HCT116 (cell line): ENCODE results near the gene CDH16. TPM values are rescaled to one million over a fixed set of nuclear protein-coding genes. Genes with fewer than 3 reads are reported as not detected.

ENCODE experiments used
- ATAC-seq: fragments of 200-7000 bp; cut with Tn5 transposase; 2 replicates; pipeline ENCODE4 v1.9.1; 2020; ENCODE audit warnings: mild to moderate bottlenecking, moderate library complexity
- BruUV-seq: library from RNA; stranded (reverse); fragments of 400-500 nt; replicated peaks from 2 replicates; lab custom pipeline; 2021; lab: Mats Ljungman, UMichigan
- CTCF ChIA-PET: fragments of 300-600 bp; sonication (Branson Sonifier 250); formaldehyde crosslinking; loops from one replicate; lab custom pipeline; 2021; ENCODE audit warnings: antibody characterized with exemption; lab: Charles Lee
- POLR2A ChIA-PET: fragments of 300-600, 350-600 bp; sonication (Branson Sonifier 250); formaldehyde crosslinking; loops from one replicate; lab custom pipeline; 2021; ENCODE audit warnings: antibody characterized with exemption; lab: Charles Lee
- RAD21 ChIA-PET, 2 experiments: fragments of 300-600 bp; sonication (Branson Sonifier 250); formaldehyde crosslinking; loops; one replicate each; lab custom pipeline; 2023; ENCODE audit warnings: low total read pairs in 2 of 2; ENCODE audit not compliant: uncharacterized antibody in 2 of 2, unreplicated experiment in 2 of 2, low non-redundant PET in 1 of 2; lab: Charles Lee
- DNase-seq: peaks from one replicate; pipeline ENCODE4 v3.0.0-alpha.2; 2010; ENCODE audit warnings: low read depth, low spot score
- H2AFZ ChIP-seq: fragments of 200-600 bp; shearing (Covaris generic), sonication (generic); 2 replicates; pipeline ENCODE4 v1.6.1; 2017; ENCODE audit warnings: low read depth, mixed run types, mixed read lengths, antibody characterized with exemption, low read length; ENCODE audit not compliant: poor library complexity, severe bottlenecking
- H3K27ac ChIP-seq: 2 replicates; pipeline ENCODE4 v1.5.1; 2012; ENCODE audit warnings: low read depth, low read length
- H3K27me3 ChIP-seq: fragments of 200-600 bp; sonication (generic); 2 replicates; pipeline ENCODE4 v1.6.1; 2016; ENCODE audit warnings: mixed run types, low read length, mixed read lengths; ENCODE audit not compliant: insufficient read depth
- H3K36me3 ChIP-seq, 2 experiments: fragments of 200-500 bp in 1 of 2; fragments of 200-600 bp in 1 of 2; sonication (Bioruptor generic) in 1 of 2; sonication (generic) in 1 of 2; 2 replicates each; pipeline versions ENCODE4 v1.5.1 to v1.6.1; 2014 to 2016; ENCODE audit warnings: low read length in 2 of 2, inconsistent platforms in 1 of 2, mixed read lengths in 1 of 2, mixed run types in 1 of 2; ENCODE audit not compliant: insufficient read depth in 2 of 2, control insufficient read depth in 1 of 2
- H3K4me1 ChIP-seq, 2 experiments: fragments of 200-600 bp in 1 of 2; sonication (generic) in 1 of 2; 2 replicates each; pipeline versions ENCODE4 v1.5.1 to v1.6.1; 2012 to 2017; ENCODE audit warnings: low read length in 2 of 2, inconsistent platforms in 1 of 2, mild to moderate bottlenecking in 1 of 2, mixed read lengths in 1 of 2, mixed run types in 1 of 2, moderate library complexity in 1 of 2; ENCODE audit not compliant: insufficient read depth in 2 of 2, control insufficient read depth in 1 of 2
- H3K4me2 ChIP-seq: fragments of 200-600 bp; sonication (generic); 2 replicates; pipeline ENCODE4 v1.6.1; 2017; ENCODE audit warnings: mixed run types, low read length, mixed read lengths
- H3K4me3 ChIP-seq, 2 experiments: fragments of 200-600 bp in 1 of 2; sonication (generic) in 1 of 2; replicated peaks in 1 of 2; 2 replicates each; pipeline ENCODE4 v1.5.1; 2011 to 2016; ENCODE audit warnings: low read length in 2 of 2, control low read depth in 1 of 2, low read depth in 1 of 2, mild to moderate bottlenecking in 1 of 2, mixed read lengths in 1 of 2, mixed run types in 1 of 2
- H3K79me2 ChIP-seq: fragments of 200-600 bp; sonication (generic); 2 replicates; pipeline ENCODE4 v1.6.1; 2017; ENCODE audit warnings: mild to moderate bottlenecking, mixed run types, low read length, moderate library complexity, mixed read lengths; ENCODE audit not compliant: insufficient read depth
- H3K9ac ChIP-seq: fragments of 200-600 bp; sonication (generic); 2 replicates; pipeline ENCODE4 v1.6.1; 2016; ENCODE audit warnings: low read length, mixed read lengths
- H3K9me2 ChIP-seq: fragments of 200-600 bp; sonication (generic), shearing (Covaris generic); 2 replicates; pipeline ENCODE4 v1.6.1; 2017; ENCODE audit warnings: mixed run types, mild to moderate bottlenecking, moderate library complexity; ENCODE audit not compliant: insufficient read depth
- H3K9me3 ChIP-seq, 2 experiments: fragments of 200-500 bp in 1 of 2; fragments of 200-600 bp in 1 of 2; sonication (Bioruptor generic) in 1 of 2; sonication (generic) in 1 of 2; 2 replicates each; pipeline ENCODE4 v1.6.1; 2014 to 2017; ENCODE audit warnings: low read length in 2 of 2, mixed read lengths in 2 of 2, inconsistent platforms in 1 of 2, low read depth in 1 of 2, mild to moderate bottlenecking in 1 of 2, mixed run types in 1 of 2, moderate library complexity in 1 of 2; ENCODE audit not compliant: control insufficient read depth in 1 of 2, insufficient read depth in 1 of 2
- H4K20me1 ChIP-seq: fragments of 200-600 bp; sonication (generic), shearing (Covaris generic); 2 replicates; pipeline ENCODE4 v1.6.1; 2017; ENCODE audit warnings: mixed run types, mild to moderate bottlenecking, moderate library complexity; ENCODE audit not compliant: insufficient read depth
- EGR1 ChIP-seq: IDR thresholded peaks from 2 replicates; pipeline ENCODE4 v1.6.1; 2012; ENCODE audit warnings: low read depth
- YY1 ChIP-seq: IDR thresholded peaks from 2 replicates; pipeline ENCODE4 v1.6.1; 2011; ENCODE audit warnings: low read length, low read depth, moderate library complexity, mild to moderate bottlenecking; ENCODE audit not compliant: insufficient replicate concordance; ENCODE audit errors: extremely low read depth
- intact Hi-C: fragments of 100-400 bp; cut with micrococcal nuclease; formaldehyde crosslinking; loops from 2 replicates; pipeline ENCODE4 v1.10.0; 2022
- total RNA-seq: library from RNA; stranded (reverse); gene quantifications from one replicate; pipeline ENCODE4 v1.2.1, GENCODE V29; 2021; ENCODE audit not compliant: unreplicated experiment
- TF ChIP-seq, protein P1 (sequence below), 3 experiments: fragments of 200-600 bp in 1 of 3; sonication (generic) in 1 of 3; IDR thresholded peaks in 2 of 3; conservative IDR thresholded peaks in 1 of 3; 2 replicates each; pipeline ENCODE4 v1.5.1; 2012 to 2017; ENCODE audit warnings: low read depth in 2 of 3, low read length in 2 of 3, antibody characterized with exemption in 1 of 3, borderline replicate concordance in 1 of 3, control low read depth in 1 of 3, mild to moderate bottlenecking in 1 of 3, mixed read lengths in 1 of 3, mixed run types in 1 of 3, moderate library complexity in 1 of 3; ENCODE audit not compliant: insufficient read depth in 1 of 3

CDH16 gene
- total RNA-seq, 1 experiment from 2014 or later = not detected

DNA sequence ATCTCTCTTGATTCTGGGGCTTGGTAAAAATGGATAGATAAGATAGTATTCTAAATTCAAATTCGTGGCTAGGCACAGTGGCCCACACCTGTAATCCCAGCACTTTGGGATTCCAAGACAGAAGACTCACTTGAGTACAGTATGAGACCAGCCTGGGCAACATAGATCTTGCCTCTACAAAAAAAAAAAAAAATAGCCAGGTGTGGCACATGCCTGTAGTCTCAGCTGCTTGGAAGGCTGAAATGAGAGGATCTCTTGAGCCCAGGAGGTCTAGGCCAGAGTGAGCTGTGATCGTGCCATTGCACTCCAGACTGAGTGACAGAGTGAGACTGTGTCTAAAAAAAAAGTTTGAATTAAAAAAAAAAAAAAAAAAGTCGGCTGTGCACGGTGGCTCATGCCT, 29.1 kb downstream of the CDH16 start:
- ChIA-PET RAD21 (interaction anchor here in 1 of 2 experiments (0.7 kb wide), 1 partner anchor 9 kb away, joined by 5 read pairs; the partner anchor contains the start of gene PDP2), POLR2A (interaction anchor here (1.1 kb wide), 1 partner anchor 9 kb away, joined by 3 read pairs; the partner anchor contains the start of gene PDP2), CTCF (interaction anchor here (1.2 kb wide), 2 partner anchors 17 to 59 kb away, joined by 3 to 4 read pairs; partner anchors contain the start of gene NAE1)
- ATAC-seq = no peak
- Histone ChIP-seq H3K79me2 (peaks cover 9% of the 10 kb centered on the region; the same call in 1 of the 2 replicates), H3K27me3 (no peaks in the 10 kb centered on the region), H3K4me1 (no peaks in the 10 kb centered on the region), H3K9me3 (no peaks in the 10 kb centered on the region), H4K20me1 (no peaks in the 10 kb centered on the region), H3K36me3 (peaks cover 6 to 18% of the 10 kb centered on the region in 2 experiments; a peak in 3 of 4 replicates), H2AFZ (no peak overlapping the region), H3K27ac (no peak overlapping the region), H3K9ac (no peak overlapping the region), H3K4me2 (no peak overlapping the region), H3K9me2 (no peaks in the 10 kb centered on the region), H3K4me3 (no peak overlapping the region)
- no TSS peak for BruUV-seq
- intact Hi-C loops = loop anchor here (10.0 kb wide), 1 partner anchor 215 kb away; the partner anchor contains the start of gene PHAF1
- DNase-seq = no peak
- TF ChIP-seq, protein P1, sequence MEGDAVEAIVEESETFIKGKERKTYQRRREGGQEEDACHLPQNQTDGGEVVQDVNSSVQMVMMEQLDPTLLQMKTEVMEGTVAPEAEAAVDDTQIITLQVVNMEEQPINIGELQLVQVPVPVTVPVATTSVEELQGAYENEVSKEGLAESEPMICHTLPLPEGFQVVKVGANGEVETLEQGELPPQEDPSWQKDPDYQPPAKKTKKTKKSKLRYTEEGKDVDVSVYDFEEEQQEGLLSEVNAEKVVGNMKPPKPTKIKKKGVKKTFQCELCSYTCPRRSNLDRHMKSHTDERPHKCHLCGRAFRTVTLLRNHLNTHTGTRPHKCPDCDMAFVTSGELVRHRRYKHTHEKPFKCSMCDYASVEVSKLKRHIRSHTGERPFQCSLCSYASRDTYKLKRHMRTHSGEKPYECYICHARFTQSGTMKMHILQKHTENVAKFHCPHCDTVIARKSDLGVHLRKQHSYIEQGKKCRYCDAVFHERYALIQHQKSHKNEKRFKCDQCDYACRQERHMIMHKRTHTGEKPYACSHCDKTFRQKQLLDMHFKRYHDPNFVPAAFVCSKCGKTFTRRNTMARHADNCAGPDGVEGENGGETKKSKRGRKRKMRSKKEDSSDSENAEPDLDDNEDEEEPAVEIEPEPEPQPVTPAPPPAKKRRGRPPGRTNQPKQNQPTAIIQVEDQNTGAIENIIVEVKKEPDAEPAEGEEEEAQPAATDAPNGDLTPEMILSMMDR (IDR thresholded peaks at IDR 0.05 in 2 of 3, conservative IDR thresholded peaks at IDR 0.05 in 1 of 3; ENCODE audit: borderline replicate concordance in 1 of 3, insufficient read depth in 1 of 3, low read depth in 2 of 3, low read length in 2 of 3) = no peak
- TF ChIP-seq YY1 (no peak), EGR1 (no peak)
